Tibial nerve (tissue), 4 donors: Measurements from ENCODE around the gene FPGS.

Source experiments
- CTCF ChIP-seq, 5 experiments: fragments of 200-600 bp in 3 of 5; fragments of 450-650 bp in 2 of 5; sonication (generic) in 3 of 5; IDR thresholded peaks; one replicate each; pipeline ENCODE4 v1.5.1; 2016 to 2019; ENCODE audit warnings: antibody characterized with exemption in 5 of 5, mild to moderate bottlenecking in 3 of 5, moderate library complexity in 2 of 5
- EP300 ChIP-seq, 2 donors: sonication (generic); formaldehyde crosslinking; IDR thresholded peaks; one replicate each; pipeline ENCODE4 v1.6.1; 2017; ENCODE audit warnings: antibody characterized with exemption in 2 of 2, mild to moderate bottlenecking in 1 of 2
- POLR2A ChIP-seq, 2 donors: fragments of 450-650 bp; IDR thresholded peaks; one replicate each; pipeline ENCODE4 v1.6.1; 2017; ENCODE audit warnings: antibody characterized with exemption in 2 of 2, mild to moderate bottlenecking in 2 of 2, moderate library complexity in 2 of 2

GRCh38 chr9:127753148-127753547 is 49.5 kb upstream of the FPGS start:
- no peak for TF ChIP-seq CTCF (IDR thresholded peaks at IDR 0.05)
- no peak for TF ChIP-seq POLR2A (IDR thresholded peaks at IDR 0.05)
- TF ChIP-seq EP300 (IDR thresholded peaks at IDR 0.05), result no peak
